HEK293 (cell line): Measurements from ENCODE around the gene SOX6.

Experiments used
- CTCF ChIA-PET: fragments of 350-600 bp; formaldehyde crosslinking; extraction: SDS; loops from one replicate; lab custom pipeline; 2021; ENCODE audit warnings: antibody characterized with exemption; lab: Yijun Ruan, JAX
- POLR2A ChIA-PET: fragments of 300-600 bp; formaldehyde crosslinking; extraction: SDS; loops from one replicate; lab custom pipeline; 2020; ENCODE audit warnings: antibody characterized with exemption, inconsistent platforms; lab: Yijun Ruan, JAX
- H3K27ac ChIP-seq: fragments of 200-500 bp; sonication (Bioruptor generic); 2 replicates; pipeline ENCODE4 v1.5.1; 2014; ENCODE audit warnings: low read depth, low read length, control low read depth, inconsistent platforms; ENCODE audit errors: extremely low read depth
- H3K36me3 ChIP-seq, 2 experiments: fragments of 200-500 bp in 1 of 2; sonication (Bioruptor generic) in 1 of 2; 1 replicate in 1 of 2; 2 replicates in 1 of 2; pipeline ENCODE4 v1.5.1; 2014 to 2017; ENCODE audit warnings: inconsistent platforms in 2 of 2, low read length in 2 of 2; ENCODE audit not compliant: control insufficient read depth in 2 of 2, insufficient read depth in 1 of 2
- H3K4me1 ChIP-seq: fragments of 200-500 bp; sonication (Bioruptor generic); 2 replicates; pipeline ENCODE4 v1.5.1; 2014; ENCODE audit warnings: mild to moderate bottlenecking, low read length, inconsistent platforms; ENCODE audit not compliant: control insufficient read depth, insufficient read depth
- H3K4me3 ChIP-seq: 2 replicates; pipeline ENCODE4 v1.5.1; 2011; ENCODE audit warnings: low read depth, mild to moderate bottlenecking, control low read depth, low read length, moderate library complexity
- H3K9me3 ChIP-seq: fragments of 200-500 bp; sonication (Bioruptor generic); 2 replicates; pipeline ENCODE4 v1.5.1; 2014; ENCODE audit warnings: low read depth, low read length, inconsistent platforms; ENCODE audit not compliant: control insufficient read depth, insufficient read depth
- CTCF ChIP-seq: fragments of 450-650 bp; formaldehyde crosslinking; IDR thresholded peaks from 2 replicates; pipeline ENCODE4 v1.5.1; 2016; ENCODE audit warnings: missing biosample characterization, missing genetic modification characterization
- ELK4 ChIP-seq: IDR thresholded peaks from 2 replicates; pipeline ENCODE4 v1.6.1; 2011; ENCODE audit warnings: mild to moderate bottlenecking, low read depth, low read length, borderline replicate concordance
- SP7 ChIP-seq: fragments of 450-650 bp; formaldehyde crosslinking; IDR thresholded peaks from 2 replicates; pipeline ENCODE4 v1.5.1; 2016; ENCODE audit warnings: missing biosample characterization, missing genetic modification characterization
- ZNF148 ChIP-seq: fragments of 450-650 bp; formaldehyde crosslinking; IDR thresholded peaks from 2 replicates; pipeline ENCODE4 v1.5.0; 2017; ENCODE audit warnings: missing biosample characterization, missing genetic modification characterization, borderline replicate concordance
- ZNF214 ChIP-seq: fragments of 450-650 bp; formaldehyde crosslinking; IDR thresholded peaks from 2 replicates; pipeline ENCODE4 v1.5.1; 2017; ENCODE audit warnings: missing biosample characterization, mild to moderate bottlenecking, missing genetic modification characterization, borderline replicate concordance
- ZNF280C ChIP-seq: fragments of 450-650 bp; formaldehyde crosslinking; IDR thresholded peaks from 2 replicates; pipeline ENCODE4 v1.5.1; 2016; ENCODE audit warnings: missing biosample characterization, missing genetic modification characterization
- ZNF558 ChIP-seq: fragments of 450-650 bp; formaldehyde crosslinking; IDR thresholded peaks from 2 replicates; pipeline ENCODE4 v1.5.1; 2016; ENCODE audit warnings: missing biosample characterization, missing genetic modification characterization

The SOX6 gene

GRCh38 chr11:16015741-16016467 is 340.4 kb downstream of the SOX6 start:
- no peak overlapping the region for H3K27ac ChIP-seq
- POLR2A ChIA-PET: interaction anchor here (0.5 kb wide), 1 partner anchor 591 kb away, joined by 3 read pairs; no protein-coding TSS in a partner anchor
- CTCF ChIA-PET: interaction anchor here (0.6 kb wide), 1 partner anchor 442 kb away, joined by 3 read pairs; no protein-coding TSS in a partner anchor

More at GRCh38 chr11:16015741-16016467, 340.4 kb downstream of the SOX6 start:
- Histone ChIP-seq H3K9me3 (no peaks in the 10 kb centered on the region), H3K36me3 (no peaks in the 10 kb centered on the region), H3K4me1 (no peaks in the 10 kb centered on the region), H3K4me3 (no peak overlapping the region)
- no peak for TF ChIP-seq ELK4
- no peak for TF ChIP-seq ZNF148
- TF ChIP-seq CTCF: no peak
- TF ChIP-seq ZNF558 (tag by site-specific recombination): no peak
- TF ChIP-seq SP7 (tag by site-specific recombination): no peak
- TF ChIP-seq ZNF280C (tag by site-specific recombination): no peak
- no peak for TF ChIP-seq ZNF214 (tag by site-specific recombination)
